GM12864 (cell line): ENCODE data around the gene CKB.
"Not testable (repeated sequence)": the region's sequence is repeated elsewhere in the genome, so short reads cannot be mapped to it uniquely, and the experiment has no call there.

Experiments used
- DNase-seq: peaks from one replicate; pipeline ENCODE4 v3.0.0-alpha.2; 2011; ENCODE audit warnings: low read depth
- H3K4me3 ChIP-seq: 2 replicates; pipeline ENCODE4 v1.5.1; 2011; ENCODE audit warnings: mild to moderate bottlenecking, low read depth, low read length, control low read depth
- TF ChIP-seq, protein P1 (sequence below): IDR thresholded peaks from 2 replicates; pipeline ENCODE4 v1.5.1; 2011; ENCODE audit warnings: low read depth, mild to moderate bottlenecking, moderate library complexity, low read length, control low read depth, inconsistent platforms; ENCODE audit errors: missing control alignments

Gene CKB

DNA sequence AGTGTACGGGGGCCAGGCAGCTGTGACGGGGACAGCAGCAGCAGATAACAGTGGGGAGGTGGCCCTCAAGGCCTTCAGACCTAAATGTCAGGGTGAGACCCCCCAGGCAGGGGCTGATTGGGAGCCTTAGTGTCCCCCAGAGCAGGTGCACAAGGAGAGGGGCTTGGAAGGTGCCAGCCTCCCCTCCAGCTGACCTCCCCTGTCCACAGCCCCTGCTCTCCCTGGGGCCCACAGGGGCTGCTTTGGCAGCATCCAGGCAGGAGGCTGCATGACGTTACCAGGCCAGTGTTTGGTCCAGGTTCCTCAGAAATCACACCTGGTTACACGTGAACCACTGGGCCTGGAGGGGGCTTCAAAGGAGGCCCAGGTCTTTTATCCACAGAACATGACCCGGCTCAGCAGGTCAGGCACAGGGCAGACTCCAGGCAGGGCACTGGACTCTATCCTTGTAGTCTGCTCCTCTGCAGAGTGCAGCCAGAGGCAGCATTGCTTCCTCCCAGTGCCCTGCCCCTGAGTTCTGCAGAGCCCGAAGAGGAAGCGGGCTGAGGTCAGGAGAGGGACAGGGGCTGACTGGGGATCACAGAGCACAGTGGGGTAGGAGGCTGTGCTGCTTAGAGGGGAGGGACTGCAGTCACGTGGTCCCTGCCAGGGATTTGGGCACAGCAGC lies 3.8 kb upstream of the CKB start:
- no peak overlapping the region for H3K4me3 ChIP-seq
- DNase-seq: no peak
- TF ChIP-seq, protein P1, sequence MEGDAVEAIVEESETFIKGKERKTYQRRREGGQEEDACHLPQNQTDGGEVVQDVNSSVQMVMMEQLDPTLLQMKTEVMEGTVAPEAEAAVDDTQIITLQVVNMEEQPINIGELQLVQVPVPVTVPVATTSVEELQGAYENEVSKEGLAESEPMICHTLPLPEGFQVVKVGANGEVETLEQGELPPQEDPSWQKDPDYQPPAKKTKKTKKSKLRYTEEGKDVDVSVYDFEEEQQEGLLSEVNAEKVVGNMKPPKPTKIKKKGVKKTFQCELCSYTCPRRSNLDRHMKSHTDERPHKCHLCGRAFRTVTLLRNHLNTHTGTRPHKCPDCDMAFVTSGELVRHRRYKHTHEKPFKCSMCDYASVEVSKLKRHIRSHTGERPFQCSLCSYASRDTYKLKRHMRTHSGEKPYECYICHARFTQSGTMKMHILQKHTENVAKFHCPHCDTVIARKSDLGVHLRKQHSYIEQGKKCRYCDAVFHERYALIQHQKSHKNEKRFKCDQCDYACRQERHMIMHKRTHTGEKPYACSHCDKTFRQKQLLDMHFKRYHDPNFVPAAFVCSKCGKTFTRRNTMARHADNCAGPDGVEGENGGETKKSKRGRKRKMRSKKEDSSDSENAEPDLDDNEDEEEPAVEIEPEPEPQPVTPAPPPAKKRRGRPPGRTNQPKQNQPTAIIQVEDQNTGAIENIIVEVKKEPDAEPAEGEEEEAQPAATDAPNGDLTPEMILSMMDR: no peak

DNA sequence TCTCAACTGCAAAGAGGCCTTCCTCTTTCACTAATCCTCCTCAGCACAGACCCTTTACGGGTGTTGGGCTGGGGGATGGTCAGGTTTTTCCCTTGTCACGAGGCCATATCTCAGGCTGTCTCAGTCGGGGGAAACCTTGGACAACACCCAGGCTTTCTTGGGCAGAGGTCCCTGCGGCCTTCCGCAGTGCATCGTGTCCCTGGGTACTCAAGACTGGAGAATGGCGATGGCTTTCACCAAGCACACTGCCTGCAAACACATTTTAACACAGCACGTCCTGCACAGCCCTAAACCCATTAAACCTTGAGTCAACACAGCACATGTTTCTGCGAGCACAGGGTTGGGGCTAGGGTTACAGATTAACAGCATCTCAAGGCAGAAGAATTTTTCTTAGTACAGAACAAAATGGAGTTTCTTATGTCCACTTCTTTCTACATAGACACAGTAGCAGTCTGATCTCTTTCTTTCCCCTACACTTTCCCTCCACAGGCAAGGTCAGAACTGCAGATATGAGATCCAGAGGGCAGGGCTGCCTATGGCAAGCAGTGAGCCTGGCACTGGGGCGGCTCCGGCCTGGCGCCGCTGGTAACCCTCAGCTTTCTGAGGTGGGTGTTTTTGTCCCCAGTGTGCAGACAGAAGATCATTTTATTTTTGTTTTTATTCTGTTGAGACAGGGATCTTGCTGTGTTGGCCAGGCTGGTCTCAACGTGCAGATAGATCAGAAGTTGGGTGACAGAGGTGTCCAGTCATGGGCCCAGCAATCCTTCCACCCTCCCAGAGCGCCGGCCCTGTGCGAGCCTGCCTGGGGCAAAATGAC lies 3.0 kb upstream of the CKB start:
- not testable (repeated sequence) for H3K4me3 ChIP-seq, DNase-seq

DNA sequence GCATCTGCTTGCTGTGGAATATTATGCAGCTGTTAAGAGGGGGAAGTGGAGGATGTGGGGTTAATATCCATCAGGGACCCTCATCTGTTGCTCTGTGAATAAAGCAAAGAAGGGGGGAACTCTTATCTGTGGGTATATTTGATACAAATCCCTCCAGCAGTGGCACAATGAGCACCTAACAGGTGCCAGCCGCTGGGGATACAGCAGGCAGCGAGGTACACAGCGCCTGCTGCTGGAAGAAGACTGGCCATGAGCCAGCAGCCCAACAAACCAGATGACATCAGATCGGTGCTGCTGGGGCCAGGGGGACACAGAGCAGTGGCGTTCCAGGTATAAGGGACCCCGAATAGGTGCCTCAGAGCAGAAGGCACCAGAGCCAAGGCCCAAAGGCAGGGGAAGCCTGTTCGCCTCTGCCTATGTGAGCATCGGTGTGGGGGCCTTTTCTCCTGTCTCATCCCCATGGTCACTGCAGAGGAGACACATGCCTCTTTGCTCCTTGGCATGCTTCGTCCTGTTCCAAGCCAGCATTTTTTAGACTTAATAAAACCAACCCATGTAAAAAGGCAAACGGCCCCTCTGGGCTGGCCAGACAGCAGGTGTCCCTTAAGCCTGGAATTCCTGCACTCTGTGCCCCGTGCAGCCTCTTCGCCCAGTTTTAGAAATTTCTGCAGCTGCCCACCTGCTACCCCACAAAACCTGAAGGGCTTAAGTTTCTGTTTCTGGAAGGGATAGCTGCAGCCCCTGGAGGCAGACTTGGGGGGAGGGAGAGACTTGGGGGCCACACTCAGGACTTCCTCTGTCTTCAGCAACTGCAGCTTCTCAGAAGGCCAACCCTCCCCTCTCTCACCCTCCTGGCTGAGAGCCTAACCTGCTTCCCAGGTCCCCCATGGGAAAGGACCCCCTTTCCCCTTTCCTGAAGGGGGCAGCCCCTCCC lies 1.6 kb upstream of the CKB start:
- DNase-seq: no peak
- H3K4me3 ChIP-seq: no peak overlapping the region
- TF ChIP-seq, protein P1: peak; percentile 9

DNA sequence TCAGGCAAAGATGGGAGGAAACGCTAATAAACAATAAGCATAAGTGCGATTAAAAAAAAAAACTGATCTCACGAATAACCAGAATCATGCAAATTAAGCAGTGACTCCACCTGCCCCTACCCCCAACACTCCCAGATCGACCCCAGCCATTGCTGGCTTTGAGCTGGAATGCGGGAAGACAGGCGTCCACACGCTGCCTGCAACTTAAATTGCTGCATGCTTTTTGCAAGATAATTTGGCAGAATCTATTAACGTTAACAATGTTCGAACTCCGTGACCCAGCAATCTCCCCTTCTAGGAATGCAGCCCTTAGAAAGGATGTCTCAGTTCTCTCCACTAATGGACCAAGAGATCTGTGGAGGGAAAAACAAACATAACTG lies 935 bp upstream of the CKB start:
- DNase-seq: no peak
- TF ChIP-seq, protein P1: no peak
- H3K4me3 ChIP-seq: no peak overlapping the region

DNA sequence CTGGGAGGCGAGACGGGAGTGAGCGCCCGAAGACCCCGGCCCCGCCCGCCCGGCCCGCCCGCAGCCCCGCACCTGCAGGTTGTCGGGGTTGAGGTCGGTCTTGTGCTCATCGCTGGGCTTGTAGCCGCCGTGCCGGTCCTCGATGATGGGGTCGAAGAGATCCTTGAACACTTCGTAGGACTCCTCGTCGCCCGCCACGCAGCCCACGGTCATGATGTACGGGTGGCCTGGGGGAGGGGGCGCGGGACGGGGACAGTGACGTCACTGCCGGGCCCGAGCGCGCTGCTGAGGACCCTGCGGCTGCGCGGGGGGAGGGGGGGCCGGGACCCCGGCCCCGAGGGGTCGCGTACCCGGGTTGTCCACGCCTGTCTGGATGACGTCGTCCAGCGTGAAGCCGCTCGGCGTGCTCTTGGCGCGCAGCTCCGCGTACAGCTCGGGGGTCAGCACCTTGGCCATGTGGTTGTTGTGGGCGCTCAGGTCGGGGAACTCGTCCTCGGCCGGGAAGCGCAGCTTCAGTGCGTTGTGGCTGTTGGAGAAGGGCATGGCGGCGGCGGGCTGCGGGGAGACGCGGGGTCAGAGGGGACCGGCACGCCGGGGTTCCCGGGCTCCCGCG lies 573 bp downstream of the CKB start:
- DNase-seq: no peak
- H3K4me3 ChIP-seq: peak overlapping the region; percentile 52
- TF ChIP-seq, protein P1: no peak

DNA sequence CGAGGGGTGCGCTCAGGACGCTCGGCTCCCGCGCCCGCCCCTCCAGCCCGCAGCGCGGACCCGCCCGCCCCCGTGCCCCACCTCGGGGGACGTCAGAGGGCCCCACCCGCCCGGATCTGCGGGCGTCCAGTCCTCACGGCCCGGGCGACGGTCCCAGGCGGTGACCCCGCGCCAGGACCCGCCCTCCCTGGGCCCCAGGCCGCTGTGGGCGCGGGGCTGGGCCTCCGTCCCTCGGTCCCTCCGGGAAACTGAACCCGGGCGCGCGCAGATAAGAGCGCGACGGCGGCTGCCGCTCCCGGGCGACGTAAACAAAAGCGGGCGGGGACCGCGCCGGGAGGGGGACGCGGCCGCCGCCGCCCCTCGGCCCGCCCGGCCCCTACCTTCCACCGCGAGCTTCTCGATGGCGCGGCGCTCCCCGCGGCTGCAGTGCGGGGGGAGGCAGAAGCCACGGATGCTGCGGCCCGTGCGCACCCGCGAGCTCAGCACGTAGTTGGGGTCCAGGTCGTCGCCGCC lies 1.1 kb downstream of the CKB start:
- DNase-seq: no peak
- H3K4me3 ChIP-seq: peak overlapping the region; percentile 52
- TF ChIP-seq, protein P1: no peak
